ENCODE results near the gene ZNF718. TPM values are rescaled to one million over a fixed set of nuclear protein-coding genes. Genes with fewer than 3 reads are reported as not detected.
"Not testable (repeated sequence)": the region's sequence is repeated elsewhere in the genome, so short reads cannot be mapped to it uniquely, and the experiment has no call there.

The ZNF718 gene
- polyA plus RNA-seq, 1 donor from 2014 or later, result 11.4 TPM

GRCh38 chr4:161496-162284 is 37.4 kb downstream of the ZNF718 start:
- Histone ChIP-seq H3K79me2 (replicated peaks; ENCODE audit: insufficient read depth, low read length) (no peaks in the 10 kb centered on the region), H3K4me3 (ENCODE audit: low read length) (no peak overlapping the region), H3K36me3 (ENCODE audit: insufficient read depth, low read length) (no peaks in the 10 kb centered on the region)

GRCh38 chr4:169640-170039 is 45.3 kb downstream of the ZNF718 start:
- H3K27me3 ChIP-seq (ENCODE audit: insufficient read depth, low read depth, low read length); H3K79me2 ChIP-seq (replicated peaks; ENCODE audit: insufficient read depth, low read length); H3K4me2 ChIP-seq (ENCODE audit: low read length); H3K27ac ChIP-seq (ENCODE audit: low read length); H3K9ac ChIP-seq (ENCODE audit: low read length); H3K36me3 ChIP-seq (ENCODE audit: insufficient read depth, low read length); H2AFZ ChIP-seq (ENCODE audit: low read depth, low read length); H4K20me1 ChIP-seq (ENCODE audit: insufficient read depth); H3K4me3 ChIP-seq (ENCODE audit: low read length); H3K9me2 ChIP-seq (ENCODE audit: insufficient read depth, low read length); H3F3A ChIP-seq (ENCODE audit: insufficient read depth, low read length, poor library complexity, severe bottlenecking): not testable (repeated sequence)
- peaks cover 10% of the 10 kb centered on the region for H3K9me3 ChIP-seq (ENCODE audit: low read length)

More at GRCh38 chr4:161496-162284, 37.4 kb downstream of the ZNF718 start:
- H3K27ac ChIP-seq (ENCODE audit: low read length), result no peak overlapping the region
- H4K20me1 ChIP-seq (ENCODE audit: insufficient read depth), result no peaks in the 10 kb centered on the region
- H3F3A ChIP-seq (ENCODE audit: insufficient read depth, low read length, poor library complexity, severe bottlenecking), result no peaks in the 10 kb centered on the region
- H3K9ac ChIP-seq (ENCODE audit: low read length), result no peak overlapping the region
- no peak overlapping the region for H2AFZ ChIP-seq (ENCODE audit: low read depth, low read length)
- H3K9me2 ChIP-seq (ENCODE audit: insufficient read depth, low read length), result no peaks in the 10 kb centered on the region
- TF ChIP-seq EP300 (conservative IDR thresholded peaks at IDR 0.05; ENCODE audit: poor library complexity, severe bottlenecking) (no peak), MXI1 (conservative IDR thresholded peaks at IDR 0.05; ENCODE audit: poor library complexity, severe bottlenecking) (no peak), EZH2 (IDR thresholded peaks at IDR 0.05; ENCODE audit: borderline replicate concordance, insufficient read depth, low read length, poor library complexity, severe bottlenecking) (no peak), TAF1 (IDR thresholded peaks at IDR 0.05; ENCODE audit: low read depth) (no peak), SMC3 (conservative IDR thresholded peaks at IDR 0.05; ENCODE audit: poor library complexity) (no peak)
- no peaks in the 10 kb centered on the region for H3K27me3 ChIP-seq (ENCODE audit: insufficient read depth, low read depth, low read length)
- peaks cover 24% of the 10 kb centered on the region for H3K9me3 ChIP-seq (ENCODE audit: low read length)
- H3K4me2 ChIP-seq (ENCODE audit: low read length), result no peak overlapping the region

- H3K4me2 ChIP-seq (ENCODE audit: low read length); H3K4me3 ChIP-seq (ENCODE audit: low read length); H3K27me3 ChIP-seq (ENCODE audit: insufficient read depth, low read depth, low read length); H4K20me1 ChIP-seq (ENCODE audit: insufficient read depth); H3K9me2 ChIP-seq (ENCODE audit: insufficient read depth, low read length); H3K36me3 ChIP-seq (ENCODE audit: insufficient read depth, low read length); H3K9ac ChIP-seq (ENCODE audit: low read length); H3K79me2 ChIP-seq (replicated peaks; ENCODE audit: insufficient read depth, low read length); H3F3A ChIP-seq (ENCODE audit: insufficient read depth, low read length, poor library complexity, severe bottlenecking); H3K9me3 ChIP-seq (ENCODE audit: low read length); H3K27ac ChIP-seq (ENCODE audit: low read length); H2AFZ ChIP-seq (ENCODE audit: low read depth, low read length): not testable (repeated sequence)
Observed at GRCh38 chr4:171318-171717, 47.0 kb downstream of the ZNF718 start.

- Histone ChIP-seq H3K9me3 (ENCODE audit: low read length) (peaks cover 7% of the 10 kb centered on the region), H3K79me2 (replicated peaks; ENCODE audit: insufficient read depth, low read length) (no peaks in the 10 kb centered on the region), H4K20me1 (ENCODE audit: insufficient read depth) (no peaks in the 10 kb centered on the region), H3F3A (ENCODE audit: insufficient read depth, low read length, poor library complexity, severe bottlenecking) (no peaks in the 10 kb centered on the region), H2AFZ (ENCODE audit: low read depth, low read length) (no peak overlapping the region), H3K9ac (ENCODE audit: low read length) (no peak overlapping the region), H3K4me2 (ENCODE audit: low read length) (no peak overlapping the region), H3K36me3 (ENCODE audit: insufficient read depth, low read length) (no peaks in the 10 kb centered on the region), H3K9me2 (ENCODE audit: insufficient read depth, low read length) (no peaks in the 10 kb centered on the region), H3K27ac (ENCODE audit: low read length) (no peak overlapping the region), H3K27me3 (ENCODE audit: insufficient read depth, low read depth, low read length) (no peaks in the 10 kb centered on the region), H3K4me3 (ENCODE audit: low read length) (no peak overlapping the region)
- no peak for TF ChIP-seq EZH2 (IDR thresholded peaks at IDR 0.05; ENCODE audit: borderline replicate concordance, insufficient read depth, low read length, poor library complexity, severe bottlenecking)
- TF ChIP-seq MXI1 (conservative IDR thresholded peaks at IDR 0.05; ENCODE audit: poor library complexity, severe bottlenecking), result no peak
- TF ChIP-seq EP300 (conservative IDR thresholded peaks at IDR 0.05; ENCODE audit: poor library complexity, severe bottlenecking), result no peak
- TF ChIP-seq REST (IDR thresholded peaks at IDR 0.05; ENCODE audit: borderline replicate concordance), result no peak
- no peak for TF ChIP-seq CTCF (IDR thresholded peaks at IDR 0.05; ENCODE audit: poor library complexity, severe bottlenecking)
- TF ChIP-seq SMC3 (conservative IDR thresholded peaks at IDR 0.05; ENCODE audit: poor library complexity), result no peak
- TF ChIP-seq POLR2AphosphoS5 (IDR thresholded peaks at IDR 0.05), result no peak
- no peak for TF ChIP-seq TAF1 (IDR thresholded peaks at IDR 0.05; ENCODE audit: low read depth)
Observed at GRCh38 chr4:173666-174314, 49.5 kb downstream of the ZNF718 start.
